ENCODE measurements around the gene HOXA4.

- TF ChIP-seq CTCF (conservative IDR thresholded peaks at IDR 0.05; ENCODE audit: low read length), result no peak
- no peak for TF ChIP-seq EZH2phosphoT487 (IDR thresholded peaks at IDR 0.05; ENCODE audit: borderline replicate concordance)
Observed at GRCh38 chr7:27165996-27166530, 35.5 kb upstream of the HOXA4 start.

Data from Loucy (cell line).